HT-29 (cell line): Measurements from ENCODE around the gene CCDC87. TPM values are rescaled to one million over a fixed set of nuclear protein-coding genes. Genes with fewer than 3 reads are reported as not detected.

Experiments
- small RNA-seq: library from RNA; depleted of rRNA; stranded (forward); fragments of <200 nt; gene quantifications from one replicate; pipeline ENCODE3, GENCODE V24; 2014
- total RNA-seq: library from RNA; depleted of rRNA; stranded (reverse); fragments of >200 nt; shearing (Covaris generic); gene quantifications from 2 replicates; pipeline ENCODE4 v1.2.3, GENCODE V29; 2014; rRNA removed

The CCDC87 gene
- total RNA-seq, 1 experiment from 2014 or later, result 0.79 TPM

Small RNA genes lying within 50 kb of the gene (small RNA-seq; reads per million reads assigned to genes)
- not detected for gene RNU4-39P

Other genes starting within 250 kb of the CCDC87 start
- gene BRMS1, start 248.0 kb downstream of the CCDC87 start, total RNA-seq, result 74.9 and 92.2 TPM in 2 replicates
- 26.8 and 30.5 TPM in 2 replicates for gene B4GAT1, start 245.4 kb downstream of the CCDC87 start, total RNA-seq
- gene SLC29A2, start 221.3 kb downstream of the CCDC87 start, total RNA-seq, result 40.3 and 44.9 TPM in 2 replicates
- not detected in 2 replicates for gene NPAS4, start 172.0 kb downstream of the CCDC87 start, total RNA-seq
- 122 and 128 TPM in 2 replicates for gene MRPL11, start 154.2 kb downstream of the CCDC87 start, total RNA-seq
- 15.9 and 17.9 TPM in 2 replicates for gene PELI3, start 126.2 kb downstream of the CCDC87 start, total RNA-seq
- 210 and 224 TPM in 2 replicates for gene DPP3, start 112.6 kb downstream of the CCDC87 start, total RNA-seq
- gene BBS1, start 82.4 kb downstream of the CCDC87 start, total RNA-seq, result 39.7 and 41.4 TPM in 2 replicates
- gene ZDHHC24, start 47.0 kb downstream of the CCDC87 start, total RNA-seq, result 28.1 and 35.0 TPM in 2 replicates
- gene ACTN3, start 46.2 kb downstream of the CCDC87 start, total RNA-seq, result not detected in 2 replicates
- gene CTSF, start 24.5 kb downstream of the CCDC87 start, total RNA-seq, result not detected in 2 replicates
- 43.5 and 45.5 TPM in 2 replicates for gene CCS, start 122 bp upstream of the CCDC87 start, total RNA-seq
- gene RBM14, start 23.6 kb upstream of the CCDC87 start, total RNA-seq, result 94.0 and 95.6 TPM in 2 replicates
- gene RBM4, start 45.6 kb upstream of the CCDC87 start, total RNA-seq, result 93.9 and 102 TPM in 2 replicates
- 22.5 and 24.5 TPM in 2 replicates for gene RBM4B, start 84.8 kb upstream of the CCDC87 start, total RNA-seq
- 28.4 and 30.9 TPM in 2 replicates for gene SPTBN2, start 136.2 kb upstream of the CCDC87 start, total RNA-seq